ENCODE data around the gene ZNF791. TPM values are rescaled to one million over a fixed set of nuclear protein-coding genes. Genes with fewer than 3 reads are reported as not detected.

The ZNF791 gene
- total and polyA plus RNA-seq, 9 donors = 13.6 to 44.3 (median 34.0) TPM

- no peak for TF ChIP-seq EP300 (IDR thresholded peaks at IDR 0.05)
- TF ChIP-seq POLR2A (IDR thresholded peaks at IDR 0.05) = no peak
- TF ChIP-seq, protein P1, sequence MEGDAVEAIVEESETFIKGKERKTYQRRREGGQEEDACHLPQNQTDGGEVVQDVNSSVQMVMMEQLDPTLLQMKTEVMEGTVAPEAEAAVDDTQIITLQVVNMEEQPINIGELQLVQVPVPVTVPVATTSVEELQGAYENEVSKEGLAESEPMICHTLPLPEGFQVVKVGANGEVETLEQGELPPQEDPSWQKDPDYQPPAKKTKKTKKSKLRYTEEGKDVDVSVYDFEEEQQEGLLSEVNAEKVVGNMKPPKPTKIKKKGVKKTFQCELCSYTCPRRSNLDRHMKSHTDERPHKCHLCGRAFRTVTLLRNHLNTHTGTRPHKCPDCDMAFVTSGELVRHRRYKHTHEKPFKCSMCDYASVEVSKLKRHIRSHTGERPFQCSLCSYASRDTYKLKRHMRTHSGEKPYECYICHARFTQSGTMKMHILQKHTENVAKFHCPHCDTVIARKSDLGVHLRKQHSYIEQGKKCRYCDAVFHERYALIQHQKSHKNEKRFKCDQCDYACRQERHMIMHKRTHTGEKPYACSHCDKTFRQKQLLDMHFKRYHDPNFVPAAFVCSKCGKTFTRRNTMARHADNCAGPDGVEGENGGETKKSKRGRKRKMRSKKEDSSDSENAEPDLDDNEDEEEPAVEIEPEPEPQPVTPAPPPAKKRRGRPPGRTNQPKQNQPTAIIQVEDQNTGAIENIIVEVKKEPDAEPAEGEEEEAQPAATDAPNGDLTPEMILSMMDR (IDR thresholded peaks at IDR 0.05) = no peak
- intact Hi-C loops (cut with DNase I) = loop anchor here in 1 of 4 donors (10.0 kb wide), 1 partner anchor 100 kb away; no protein-coding TSS in a partner anchor
- H3K9me3 ChIP-seq = no peaks in the 10 kb centered on the region
- H3K27ac ChIP-seq = no peak overlapping the region
- DNase-seq = no peak
- peaks cover 8% of the 10 kb centered on the region for H3K4me1 ChIP-seq (ENCODE audit: insufficient read depth)
- no peak overlapping the region for H3K4me3 ChIP-seq
- no peaks in the 10 kb centered on the region for H3K27me3 ChIP-seq
- no peaks in the 10 kb centered on the region for H3K36me3 ChIP-seq
- 87 to 92% (median 89%) methylated on average over 10 of the region's 10 CpGs for WGBS, 3 donors
Observed at GRCh38 chr19:12665281-12665573, 54.5 kb downstream of the ZNF791 start.

- H3K4me1 ChIP-seq (ENCODE audit: insufficient read depth) = peaks cover 12% of the 10 kb centered on the region
- intact Hi-C loops (cut with DNase I) = loop anchor here in 1 of 4 donors (10.0 kb wide), 1 partner anchor 101 kb away; no protein-coding TSS in a partner anchor
- H3K4me3 ChIP-seq = peak overlapping the region; percentile 84
- H3K9me3 ChIP-seq = no peaks in the 10 kb centered on the region
- no peak for DNase-seq
- no peaks in the 10 kb centered on the region for H3K36me3 ChIP-seq
- TF ChIP-seq, protein P1 (IDR thresholded peaks at IDR 0.05) = no peak
- no peak for TF ChIP-seq POLR2A (IDR thresholded peaks at IDR 0.05)
- no peak for TF ChIP-seq EP300 (IDR thresholded peaks at IDR 0.05)
- no peak overlapping the region for H3K27ac ChIP-seq
- WGBS, 3 donors = 51 to 65% (median 52%) methylated on average over 12 of the region's 12 CpGs
- H3K27me3 ChIP-seq = no peaks in the 10 kb centered on the region
Observed at GRCh38 chr19:12665671-12666264, 55.0 kb downstream of the ZNF791 start.

- Histone ChIP-seq H3K4me3 (peak within 1 kb of the TSS; percentile 84), H3K9me3 (no peaks in the 10 kb centered on the region), H3K27ac (peak within 1 kb of the TSS in 1 of 2 donors; percentile 16), H3K4me1 (ENCODE audit: insufficient read depth) (peaks cover 12% of the 10 kb centered on the region), H3K36me3 (no peaks in the 10 kb centered on the region), H3K27me3 (no peaks in the 10 kb centered on the region)
- DNase-seq = peak; percentile 66 to 85 (median 73)
- TF ChIP-seq, protein P1 (IDR thresholded peaks at IDR 0.05) = no peak
- TF ChIP-seq EP300 (IDR thresholded peaks at IDR 0.05) (no peak), POLR2A (IDR thresholded peaks at IDR 0.05) (no peak)
- intact Hi-C loops (cut with DNase I) = loop anchor here in 1 of 4 donors (10.0 kb wide), 1 partner anchor 102 kb away; no protein-coding TSS in a partner anchor
- 1% methylated on average over 45 to 46 of the region's 46 CpGs for WGBS, 3 donors
Observed at GRCh38 chr19:12666265-12667048, 55.7 kb downstream of the ZNF791 start, which contains the start of the genes MAN2B1 and WDR83. Gene MAN2B1 (minus strand): TSS chr19:12666742. CDS start chr19:12666701, 41 bp downstream. Gene WDR83 (plus strand): TSS chr19:12666807. CDS start chr19:12669791, 2,984 bp downstream.

DNA sequence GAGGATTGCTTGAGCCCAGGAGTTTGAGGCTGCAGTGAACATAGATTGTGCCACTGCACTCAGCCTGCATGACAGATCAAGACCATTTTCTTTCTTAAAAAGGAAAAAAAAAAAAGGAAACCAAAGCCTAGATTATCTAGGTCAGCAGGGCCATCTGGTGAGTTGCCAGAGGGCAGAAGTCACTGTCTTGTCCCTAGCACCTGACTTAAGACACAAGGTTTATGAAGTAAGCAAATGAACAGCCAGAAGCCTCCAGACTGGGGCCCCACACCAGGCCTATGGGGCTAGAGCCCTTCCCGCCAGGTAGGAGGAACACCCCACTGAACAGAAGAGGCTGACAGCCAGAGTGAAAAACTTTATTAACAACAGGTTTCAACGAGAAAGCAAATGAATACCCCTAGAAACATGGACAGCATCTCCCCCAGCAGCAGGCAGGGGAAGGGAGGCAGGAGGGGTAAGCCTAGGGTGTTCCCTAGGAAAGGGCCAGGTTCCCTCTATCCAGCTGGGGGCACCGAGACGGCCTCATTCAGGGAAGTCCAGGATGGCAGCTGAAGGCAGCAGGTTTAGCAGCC lies 57.1 kb downstream of the ZNF791 start:
- H3K27me3 ChIP-seq = no peaks in the 10 kb centered on the region
- no peaks in the 10 kb centered on the region for H3K9me3 ChIP-seq
- no peak overlapping the region for H3K4me3 ChIP-seq
- TF ChIP-seq POLR2A (IDR thresholded peaks at IDR 0.05) = no peak
- TF ChIP-seq, protein P1 (IDR thresholded peaks at IDR 0.05) = no peak
- no peak for TF ChIP-seq EP300 (IDR thresholded peaks at IDR 0.05)
- H3K36me3 ChIP-seq = no peaks in the 10 kb centered on the region
- no peak for DNase-seq
- WGBS, 3 donors = 63 to 67% (median 64%) methylated on average over 4 of the region's 4 CpGs
- intact Hi-C loops (cut with DNase I) = loop anchor here in 1 of 4 donors (10.0 kb wide), 1 partner anchor 103 kb away; no protein-coding TSS in a partner anchor
- H3K27ac ChIP-seq = no peak overlapping the region
- peaks cover 12% of the 10 kb centered on the region for H3K4me1 ChIP-seq (ENCODE audit: insufficient read depth)
